Hematopoietic multipotent progenitor cell treated with erythropoietin and hydrocortisone succinate and interleukin-3 and kit ligand, for 4 days (in vitro differentiated cells): ENCODE data around the gene CAPN2.

Source experiments
- DNase-seq: peaks from one replicate; pipeline ENCODE4 v3.0.0-alpha.2; 2015

Gene CAPN2

GRCh38 chr1:223761411-223761810 lies 49.1 kb downstream of the CAPN2 start:
- no peak for DNase-seq

- no peak for DNase-seq
These were observed 50.9 kb downstream of the CAPN2 start for GRCh38 chr1:223763251-223763650.

- DNase-seq, result no peak
These were observed 51.5 kb downstream of the CAPN2 start for GRCh38 chr1:223763881-223764280.

GRCh38 chr1:223765036-223765718 lies 52.8 kb downstream of the CAPN2 start:
- peak; percentile 24 for DNase-seq

- DNase-seq, result no peak
These were observed 53.5 kb downstream of the CAPN2 start for GRCh38 chr1:223765719-223766340.

GRCh38 chr1:223770621-223771315 lies 58.4 kb downstream of the CAPN2 start:
- DNase-seq, result no peak

- no peak for DNase-seq
These were observed 59.1 kb downstream of the CAPN2 start for GRCh38 chr1:223771469-223771813.

- DNase-seq, result peak; percentile 96
These were observed 59.8 kb downstream of the CAPN2 start for GRCh38 chr1:223771814-223772770.

GRCh38 chr1:223772771-223773160 lies 60.4 kb downstream of the CAPN2 start:
- DNase-seq, result no peak

- no peak for DNase-seq
These were observed 61.9 kb downstream of the CAPN2 start for GRCh38 chr1:223774134-223774814.

- no peak for DNase-seq
These were observed 62.7 kb downstream of the CAPN2 start for GRCh38 chr1:223775054-223775453.

- no peak for DNase-seq
These were observed 63.4 kb downstream of the CAPN2 start for GRCh38 chr1:223775711-223776074.

GRCh38 chr1:223776075-223776814 lies 63.9 kb downstream of the CAPN2 start:
- DNase-seq, result peak; percentile 79

GRCh38 chr1:223776826-223777454 lies 64.6 kb downstream of the CAPN2 start:
- no peak for DNase-seq

GRCh38 chr1:223780318-223780717 lies 68.0 kb downstream of the CAPN2 start:
- no peak for DNase-seq

GRCh38 chr1:223780949-223781348 lies 68.6 kb downstream of the CAPN2 start:
- DNase-seq, result no peak

- DNase-seq, result no peak
These were observed 71.3 kb downstream of the CAPN2 start for GRCh38 chr1:223783676-223784075.

GRCh38 chr1:223784541-223784940 lies 72.2 kb downstream of the CAPN2 start:
- DNase-seq, result no peak

GRCh38 chr1:223785808-223786207 lies 73.5 kb downstream of the CAPN2 start:
- DNase-seq, result no peak

GRCh38 chr1:223788746-223789415 lies 76.5 kb downstream of the CAPN2 start:
- DNase-seq, result peak; percentile 87

GRCh38 chr1:223792046-223792445 lies 79.7 kb downstream of the CAPN2 start:
- DNase-seq, result no peak
